Endodermal cell (in vitro differentiated cells): ENCODE data around the gene JADE2. TPM values are rescaled to one million over a fixed set of nuclear protein-coding genes. Genes with fewer than 3 reads are reported as not detected.

Source experiments
- DNase-seq: peaks from one replicate; pipeline ENCODE4 v3.0.0-alpha.2; 2017
- H3K27ac ChIP-seq: 2 replicates; pipeline ENCODE4 v1.5.1; 2013; ENCODE audit warnings: mild to moderate bottlenecking, low read depth, low read length, moderate library complexity
- H3K27me3 ChIP-seq: 2 replicates; pipeline ENCODE4 v1.6.1; 2013; ENCODE audit warnings: mild to moderate bottlenecking, low read length, moderate library complexity; ENCODE audit not compliant: insufficient read depth, control insufficient read depth, poor library complexity, severe bottlenecking
- H3K36me3 ChIP-seq: 2 replicates; pipeline ENCODE4 v1.7.0; 2013; ENCODE audit warnings: mild to moderate bottlenecking, low read length, moderate library complexity; ENCODE audit not compliant: control insufficient read depth, insufficient read depth
- H3K4me1 ChIP-seq: one replicate; pipeline ENCODE4 v1.7.0; 2013; ENCODE audit warnings: low read length; ENCODE audit not compliant: control insufficient read depth, insufficient read depth
- H3K4me3 ChIP-seq: 2 replicates; pipeline ENCODE4 v1.5.1; 2013; ENCODE audit warnings: mild to moderate bottlenecking, low read length, moderate library complexity
- H3K9ac ChIP-seq: 2 replicates; pipeline ENCODE4 v1.6.1; 2013; ENCODE audit warnings: mild to moderate bottlenecking, low read length, moderate library complexity; ENCODE audit not compliant: poor library complexity, severe bottlenecking; ENCODE audit errors: extremely low read depth
- H3K9me3 ChIP-seq: 2 replicates; pipeline ENCODE4 v1.6.1; 2013; ENCODE audit warnings: mild to moderate bottlenecking, low read length, moderate library complexity; ENCODE audit not compliant: control insufficient read depth
- H3K27ac Mint-ChIP-seq: 2 replicates; pipeline ENCODE4 v1.8.0; 2020; ENCODE audit warnings: mixed read lengths
- H3K27me3 Mint-ChIP-seq: 2 replicates; pipeline ENCODE4 v1.8.0; 2021; ENCODE audit warnings: mild to moderate bottlenecking, mixed read lengths; ENCODE audit not compliant: insufficient read depth
- H3K36me3 Mint-ChIP-seq: 2 replicates; pipeline ENCODE4 v1.8.0; 2020; ENCODE audit warnings: low read depth, mixed read lengths
- H3K4me1 Mint-ChIP-seq: 2 replicates; pipeline ENCODE4 v1.8.0; 2020; ENCODE audit warnings: mixed read lengths
- H3K4me3 Mint-ChIP-seq: 2 replicates; pipeline ENCODE4 v1.8.0; 2020; ENCODE audit warnings: mild to moderate bottlenecking, moderate library complexity, mixed read lengths
- H3K9me3 Mint-ChIP-seq: 2 replicates; pipeline ENCODE4 v1.8.0; 2020; ENCODE audit warnings: mild to moderate bottlenecking, mixed read lengths
- CTCF ChIP-seq: fragments of 200-600 bp; sonication (generic); conservative IDR thresholded peaks from 2 replicates; pipeline ENCODE4 v1.5.0; 2021; ENCODE audit warnings: antibody characterized with exemption, mild to moderate bottlenecking
- WGBS, 2 experiments: methylation state at CpG; one replicate each; pipeline versions ENCODE4 v1.1.5 to v1.1.7; 2013; ENCODE audit warnings: missing lambda C conversion rate in 2 of 2, mixed read lengths in 1 of 2; ENCODE audit not compliant: insufficient coverage in 1 of 2, insufficient read length in 1 of 2; 5-methylcytosine and 5-hydroxymethylcytosine counted together
- total RNA-seq, 2 donors: library from RNA; stranded (reverse); fragmentation: NEBNext Ultra II Directional in 1 of 2; extraction: Animal tissue kit (Norgen Biotek cat#: 25700) in 1 of 2; gene quantifications; 2 replicates in 1 of 2; 3 replicates in 1 of 2; pipeline ENCODE4 v1.2.1, GENCODE V29; 2021

Gene JADE2
- total RNA-seq, 2 donors from 2014 or later = 33.9 to 51.9 TPM

- Histone ChIP-seq H3K9me3 (no peaks in the 10 kb centered on the region), H3K27ac (no peak overlapping the region), H3K9ac (no peak overlapping the region), H3K4me3 (no peak overlapping the region), H3K36me3 (peaks cover 37% of the 10 kb centered on the region), H3K4me1 (peaks cover 4% of the 10 kb centered on the region), H3K27me3 (no peaks in the 10 kb centered on the region)
- Mint-ChIP-seq H3K4me1 (peaks cover 15% of the 10 kb centered on the region), H3K4me3 (no peak overlapping the region), H3K27me3 (no peaks in the 10 kb centered on the region), H3K27ac (no peak overlapping the region), H3K9me3 (no peaks in the 10 kb centered on the region), H3K36me3 (peaks cover 45% of the 10 kb centered on the region)
- no peak for DNase-seq
- no peak for TF ChIP-seq CTCF
- WGBS, 2 experiments = 89 to 93% methylated on average over 3 to 4 of the region's 4 CpGs
These were observed 86.0 kb downstream of the JADE2 start for GRCh38 chr5:134611515-134611914.

GRCh38 chr5:134614450-134615085 is 89.1 kb downstream of the JADE2 start:
- Histone ChIP-seq H3K36me3 (peaks cover 39% of the 10 kb centered on the region), H3K27me3 (no peaks in the 10 kb centered on the region), H3K4me3 (no peak overlapping the region), H3K9ac (no peak overlapping the region), H3K27ac (no peak overlapping the region), H3K4me1 (no peaks in the 10 kb centered on the region), H3K9me3 (no peaks in the 10 kb centered on the region)
- WGBS, 2 experiments = 87 to 95% methylated on average over 5 of the region's 5 CpGs
- no peaks in the 10 kb centered on the region for H3K9me3 Mint-ChIP-seq
- DNase-seq = no peak
- H3K27me3 Mint-ChIP-seq = no peaks in the 10 kb centered on the region
- H3K4me3 Mint-ChIP-seq = no peak overlapping the region
- peaks cover 7% of the 10 kb centered on the region for H3K4me1 Mint-ChIP-seq
- peak overlapping the region; percentile 32 for H3K27ac Mint-ChIP-seq
- H3K36me3 Mint-ChIP-seq = peaks cover 41% of the 10 kb centered on the region
- TF ChIP-seq CTCF = no peak

- H3K4me1 ChIP-seq = no peaks in the 10 kb centered on the region
- peaks cover 47% of the 10 kb centered on the region for H3K36me3 ChIP-seq
- no peaks in the 10 kb centered on the region for H3K9me3 ChIP-seq
- H3K27ac ChIP-seq = no peak overlapping the region
- no peak overlapping the region for H3K4me3 ChIP-seq
- Mint-ChIP-seq H3K4me1 (no peaks in the 10 kb centered on the region), H3K27ac (no peak overlapping the region), H3K27me3 (no peaks in the 10 kb centered on the region), H3K36me3 (peaks cover 41% of the 10 kb centered on the region), H3K9me3 (no peaks in the 10 kb centered on the region), H3K4me3 (no peak overlapping the region)
- H3K27me3 ChIP-seq = no peaks in the 10 kb centered on the region
- no peak for TF ChIP-seq CTCF
- WGBS, 2 experiments = 96% methylated on average over 2 of the region's 2 CpGs
- DNase-seq = no peak
- no peak overlapping the region for H3K9ac ChIP-seq
These were observed 95.2 kb downstream of the JADE2 start for GRCh38 chr5:134620634-134621033.
